ENCODE results near the gene INHBA. TPM values are rescaled to one million over a fixed set of nuclear protein-coding genes. Genes with fewer than 3 reads are reported as not detected.

INHBA gene
- total RNA-seq, 1 experiment from 2014 or later: 55.3 TPM

DNA sequence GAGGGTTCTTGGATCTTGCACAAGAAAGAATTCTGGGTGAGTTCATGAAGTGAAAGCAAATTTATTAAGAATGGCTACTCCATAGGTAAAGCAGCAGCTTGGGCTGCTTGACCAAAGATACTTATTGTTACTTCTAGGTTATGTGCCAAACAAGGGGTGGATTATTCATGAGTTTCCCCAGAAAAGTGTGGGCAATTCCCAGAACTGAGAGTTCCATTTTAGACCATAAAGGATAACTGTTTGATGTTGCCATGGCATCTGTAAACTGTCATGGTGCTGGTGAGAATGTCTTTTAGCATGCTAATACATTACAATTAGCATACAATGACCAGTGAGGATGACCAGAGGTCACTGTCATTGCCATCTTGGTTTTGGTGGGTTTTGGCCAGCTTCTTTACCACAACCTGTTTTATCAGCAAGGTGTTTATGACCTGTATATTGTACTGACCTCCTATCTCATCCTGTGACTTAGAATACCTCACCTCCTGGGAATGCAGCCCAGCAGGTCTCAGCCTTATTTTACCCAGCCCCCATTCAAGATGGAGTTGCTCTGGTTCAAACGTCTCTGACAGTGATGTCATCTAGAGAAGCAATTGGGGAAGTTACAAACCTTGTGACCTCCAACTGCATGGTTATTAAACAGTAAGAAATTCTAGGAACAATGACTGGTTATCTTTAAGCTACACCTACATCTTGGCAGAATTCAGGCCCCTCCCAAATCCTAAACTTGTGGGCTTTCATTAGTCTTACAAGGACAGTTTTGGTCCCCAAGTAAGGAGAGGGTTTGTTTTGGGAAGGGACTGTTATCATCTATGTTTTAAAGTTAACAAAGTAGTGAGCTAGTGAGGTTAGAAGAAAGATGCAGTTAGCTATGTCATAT, 48.0 kb upstream of the INHBA start:
- intact Hi-C loops (cut with micrococcal nuclease): no loop called here
- no peaks in the 10 kb centered on the region for H3K27me3 ChIP-seq (ENCODE audit: low read length)
- no peak overlapping the region for H3K9ac ChIP-seq (ENCODE audit: low read length)
- no TSS peak for BruUV-seq (replicated peaks)
- H3K9me3 ChIP-seq (ENCODE audit: low read length): peaks cover 13% of the 10 kb centered on the region; the same call in 1 of the 2 replicates
- ChIA-PET POLR2A (ENCODE audit: unreplicated experiment) (no interaction called here), CTCF (no interaction called here)
- no peaks in the 10 kb centered on the region for H3F3A ChIP-seq (ENCODE audit: low read length, unreplicated experiment)
- H3K79me2 ChIP-seq (ENCODE audit: low read length): no peaks in the 10 kb centered on the region
- no peak overlapping the region for H3K27ac ChIP-seq (ENCODE audit: low read length)
- H3K4me1 ChIP-seq (ENCODE audit: insufficient read depth, low read length): no peaks in the 10 kb centered on the region
- H4K20me1 ChIP-seq (ENCODE audit: low read length): no peaks in the 10 kb centered on the region
- DNase-seq (peak; percentile 5), ATAC-seq (no peak)
- H3K36me3 ChIP-seq (ENCODE audit: low read depth, low read length): no peaks in the 10 kb centered on the region
- no peaks in the 10 kb centered on the region for H3K9me2 ChIP-seq (replicated peaks; ENCODE audit: low read length)
- no peak overlapping the region for H3K4me2 ChIP-seq (ENCODE audit: low read length)
- TF ChIP-seq, protein P1, sequence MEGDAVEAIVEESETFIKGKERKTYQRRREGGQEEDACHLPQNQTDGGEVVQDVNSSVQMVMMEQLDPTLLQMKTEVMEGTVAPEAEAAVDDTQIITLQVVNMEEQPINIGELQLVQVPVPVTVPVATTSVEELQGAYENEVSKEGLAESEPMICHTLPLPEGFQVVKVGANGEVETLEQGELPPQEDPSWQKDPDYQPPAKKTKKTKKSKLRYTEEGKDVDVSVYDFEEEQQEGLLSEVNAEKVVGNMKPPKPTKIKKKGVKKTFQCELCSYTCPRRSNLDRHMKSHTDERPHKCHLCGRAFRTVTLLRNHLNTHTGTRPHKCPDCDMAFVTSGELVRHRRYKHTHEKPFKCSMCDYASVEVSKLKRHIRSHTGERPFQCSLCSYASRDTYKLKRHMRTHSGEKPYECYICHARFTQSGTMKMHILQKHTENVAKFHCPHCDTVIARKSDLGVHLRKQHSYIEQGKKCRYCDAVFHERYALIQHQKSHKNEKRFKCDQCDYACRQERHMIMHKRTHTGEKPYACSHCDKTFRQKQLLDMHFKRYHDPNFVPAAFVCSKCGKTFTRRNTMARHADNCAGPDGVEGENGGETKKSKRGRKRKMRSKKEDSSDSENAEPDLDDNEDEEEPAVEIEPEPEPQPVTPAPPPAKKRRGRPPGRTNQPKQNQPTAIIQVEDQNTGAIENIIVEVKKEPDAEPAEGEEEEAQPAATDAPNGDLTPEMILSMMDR (conservative IDR thresholded peaks at IDR 0.05; ENCODE audit: low read depth, low read length): no peak
- TF ChIP-seq EZH2phosphoT487 (IDR thresholded peaks at IDR 0.05; ENCODE audit: borderline replicate concordance, low read length): no peak
- TF ChIP-seq EZH2 (IDR thresholded peaks at IDR 0.05; ENCODE audit: low read length, unreplicated experiment): no peak
- H2AFZ ChIP-seq (ENCODE audit: low read length): no peak overlapping the region
- H3K4me3 ChIP-seq (ENCODE audit: low read length): no peak overlapping the region

DNA sequence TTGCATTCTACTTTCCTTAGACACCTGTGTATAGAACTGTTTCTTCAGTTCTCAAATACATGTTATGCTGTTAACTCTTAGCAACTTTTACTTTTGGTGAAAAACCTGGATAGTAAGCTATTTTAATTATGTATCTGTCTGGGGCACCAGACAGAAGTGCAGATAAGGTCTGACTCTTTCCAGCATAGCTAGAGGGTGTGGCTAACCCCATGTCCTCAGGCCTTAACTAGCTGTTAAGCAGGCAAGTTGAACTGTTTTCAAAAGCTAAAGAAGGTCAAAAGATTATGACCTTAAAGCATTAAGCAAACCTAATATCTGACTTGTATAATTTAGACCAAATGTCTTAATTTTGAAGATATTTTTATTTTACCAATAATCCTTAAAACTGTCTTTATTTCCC, 45.1 kb upstream of the INHBA start:
- no TSS peak for BruUV-seq (replicated peaks)
- H3K4me2 ChIP-seq (ENCODE audit: low read length): no peak overlapping the region
- ATAC-seq (no peak), DNase-seq (no peak)
- no peaks in the 10 kb centered on the region for H3K9me3 ChIP-seq (ENCODE audit: low read length)
- no peaks in the 10 kb centered on the region for H3K9me2 ChIP-seq (replicated peaks; ENCODE audit: low read length)
- no peaks in the 10 kb centered on the region for H3K4me1 ChIP-seq (ENCODE audit: insufficient read depth, low read length)
- no peak overlapping the region for H2AFZ ChIP-seq (ENCODE audit: low read length)
- H3K36me3 ChIP-seq (ENCODE audit: low read depth, low read length): no peaks in the 10 kb centered on the region
- ChIA-PET POLR2A (ENCODE audit: unreplicated experiment) (no interaction called here), CTCF (no interaction called here)
- H3K27me3 ChIP-seq (ENCODE audit: low read length): no peaks in the 10 kb centered on the region
- H3K79me2 ChIP-seq (ENCODE audit: low read length): no peaks in the 10 kb centered on the region
- no peaks in the 10 kb centered on the region for H4K20me1 ChIP-seq (ENCODE audit: low read length)
- H3K9ac ChIP-seq (ENCODE audit: low read length): no peak overlapping the region
- no peak overlapping the region for H3K27ac ChIP-seq (ENCODE audit: low read length)
- no peak overlapping the region for H3K4me3 ChIP-seq (ENCODE audit: low read length)
- intact Hi-C loops (cut with micrococcal nuclease): no loop called here
- H3F3A ChIP-seq (ENCODE audit: low read length, unreplicated experiment): no peaks in the 10 kb centered on the region
- TF ChIP-seq, protein P1 (conservative IDR thresholded peaks at IDR 0.05; ENCODE audit: low read depth, low read length): no peak

DNA sequence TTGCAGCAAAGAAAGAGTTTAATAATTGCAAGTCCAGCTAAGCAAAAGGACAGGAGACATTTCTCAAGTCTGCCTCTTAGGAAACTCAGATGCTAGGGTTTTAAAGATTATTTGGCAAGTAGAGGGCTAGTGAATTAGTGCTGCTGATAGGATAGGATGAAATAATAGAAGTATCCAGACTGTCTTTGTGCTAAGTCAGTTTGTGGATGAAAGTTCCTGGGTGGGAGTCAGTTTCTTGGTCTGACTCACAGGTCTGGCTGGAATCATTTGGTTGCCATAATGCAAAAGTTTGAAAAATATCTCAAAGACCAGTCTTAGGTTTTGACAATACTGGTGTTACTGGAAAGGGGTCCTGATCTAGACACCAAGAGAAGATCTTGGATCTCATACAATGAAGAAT, 42.6 kb upstream of the INHBA start:
- TF ChIP-seq, protein P1 (conservative IDR thresholded peaks at IDR 0.05; ENCODE audit: low read depth, low read length): no peak
- TF ChIP-seq EZH2phosphoT487 (IDR thresholded peaks at IDR 0.05; ENCODE audit: borderline replicate concordance, low read length): no peak
- TF ChIP-seq EZH2 (IDR thresholded peaks at IDR 0.05; ENCODE audit: low read length, unreplicated experiment): no peak
- Histone ChIP-seq H3K9me2 (replicated peaks; ENCODE audit: low read length) (no peaks in the 10 kb centered on the region), H3K4me3 (ENCODE audit: low read length) (no peak overlapping the region), H3K4me2 (ENCODE audit: low read length) (no peak overlapping the region), H3K9me3 (ENCODE audit: low read length) (no peaks in the 10 kb centered on the region), H3K36me3 (ENCODE audit: low read depth, low read length) (no peaks in the 10 kb centered on the region; the same call in 1 of the 2 replicates), H3K27me3 (ENCODE audit: low read length) (no peaks in the 10 kb centered on the region), H4K20me1 (ENCODE audit: low read length) (no peaks in the 10 kb centered on the region), H3K27ac (ENCODE audit: low read length) (no peak overlapping the region), H3K4me1 (ENCODE audit: insufficient read depth, low read length) (no peaks in the 10 kb centered on the region), H3F3A (ENCODE audit: low read length, unreplicated experiment) (no peaks in the 10 kb centered on the region), H3K9ac (ENCODE audit: low read length) (no peak overlapping the region), H2AFZ (ENCODE audit: low read length) (no peak overlapping the region), H3K79me2 (ENCODE audit: low read length) (no peaks in the 10 kb centered on the region)
- intact Hi-C loops (cut with micrococcal nuclease): no loop called here
- DNase-seq: no peak
- no TSS peak for BruUV-seq (replicated peaks)
- ATAC-seq: no peak
- CTCF ChIA-PET: no interaction called here
- POLR2A ChIA-PET (ENCODE audit: unreplicated experiment): no interaction called here
